Measurements from ENCODE around the gene TRMT10A.
"Not testable (repeated sequence)": the region's sequence is repeated elsewhere in the genome, so short reads cannot be mapped to it uniquely, and the experiment has no call there.

The TRMT10A gene

DNA sequence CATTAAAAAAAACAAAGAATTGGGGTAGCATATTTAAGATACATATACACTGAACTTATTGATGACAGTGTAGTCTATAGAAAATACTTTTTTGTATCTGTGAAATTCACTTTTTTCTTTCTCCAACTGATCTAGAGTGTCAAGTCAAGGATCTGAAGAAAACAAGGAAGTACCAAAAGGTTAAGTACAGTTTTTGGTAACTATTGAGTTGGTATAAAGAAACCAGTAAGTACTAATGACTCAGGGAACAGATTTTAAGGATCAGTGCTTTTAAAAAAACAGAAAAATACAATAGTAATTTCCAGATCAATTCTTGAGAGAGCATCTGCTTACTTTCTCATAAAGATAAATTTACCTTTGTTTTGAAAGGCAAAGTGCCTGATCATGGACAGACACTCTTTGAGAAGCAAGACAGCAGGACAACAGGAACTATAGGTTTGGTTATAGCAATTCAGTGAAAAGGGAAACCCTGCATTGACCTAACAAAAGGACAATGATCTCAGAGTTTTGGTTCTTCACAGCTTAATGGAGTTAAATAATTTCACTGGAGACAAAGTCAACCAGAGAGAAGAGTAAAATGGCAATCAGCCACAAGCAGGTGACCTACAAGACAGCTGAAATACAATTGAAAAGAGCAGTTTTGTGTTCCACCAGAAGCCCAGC lies 23.4 kb downstream of the TRMT10A start:
- no peak for DNase-seq

DNA sequence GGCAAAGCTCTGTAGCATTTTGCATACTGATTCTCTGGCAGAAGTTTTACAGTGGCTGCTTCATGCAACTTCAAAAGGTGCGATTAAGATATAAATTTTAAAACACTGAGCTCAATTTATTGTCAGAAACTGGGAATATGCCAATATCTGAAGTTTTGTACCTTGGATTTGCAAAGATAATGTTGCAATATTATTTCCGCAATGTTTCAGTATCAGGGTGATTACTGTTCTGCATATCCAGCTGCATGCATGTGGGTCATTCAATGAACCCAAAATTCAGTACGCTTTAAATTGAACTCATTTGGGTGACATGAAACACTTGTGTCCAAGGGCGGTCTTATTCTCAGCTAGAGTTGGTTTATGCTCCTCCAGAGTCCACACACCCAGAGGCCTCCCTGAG lies 26.2 kb downstream of the TRMT10A start:
- no peak for DNase-seq

DNA sequence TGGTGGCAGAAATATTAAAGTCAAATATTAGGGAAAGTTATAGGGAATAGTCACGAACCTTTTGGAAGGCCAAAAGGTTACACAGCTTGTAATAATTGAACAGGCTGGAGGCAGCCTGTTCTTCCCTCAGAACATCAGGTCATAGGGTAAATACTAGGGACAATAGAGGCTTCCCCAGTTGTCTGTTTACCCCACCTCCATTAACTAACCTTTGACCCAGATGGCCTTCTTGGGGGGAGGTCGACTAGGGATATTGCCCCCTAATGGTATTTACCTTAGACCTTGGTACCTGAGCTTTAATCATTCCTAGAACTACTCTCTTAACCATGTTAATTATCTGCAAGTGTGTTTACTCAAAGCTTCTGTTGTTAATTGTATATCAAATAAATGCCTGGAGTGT lies 27.0 kb downstream of the TRMT10A start:
- no peak for DNase-seq

DNA sequence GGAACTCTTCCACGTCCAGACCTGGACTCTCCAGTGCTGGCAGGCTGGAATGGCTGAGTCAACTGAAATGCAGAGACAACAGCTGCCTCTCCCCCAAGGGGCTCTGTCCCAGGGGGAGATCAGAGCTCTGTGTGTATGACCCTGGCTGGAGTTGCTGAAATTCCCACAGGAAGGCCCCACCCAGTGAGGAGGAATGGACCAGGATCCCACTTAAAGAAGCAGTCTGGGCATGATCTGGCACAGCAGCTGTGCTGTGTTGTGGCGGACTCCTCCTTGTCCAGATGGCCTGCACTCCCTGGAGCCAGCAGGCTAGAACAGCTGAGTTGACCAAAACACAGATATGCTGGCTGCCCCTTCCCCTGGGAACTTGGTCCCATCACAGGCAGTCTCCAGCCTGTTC lies 27.6 kb downstream of the TRMT10A start:
- no peak for DNase-seq

DNA sequence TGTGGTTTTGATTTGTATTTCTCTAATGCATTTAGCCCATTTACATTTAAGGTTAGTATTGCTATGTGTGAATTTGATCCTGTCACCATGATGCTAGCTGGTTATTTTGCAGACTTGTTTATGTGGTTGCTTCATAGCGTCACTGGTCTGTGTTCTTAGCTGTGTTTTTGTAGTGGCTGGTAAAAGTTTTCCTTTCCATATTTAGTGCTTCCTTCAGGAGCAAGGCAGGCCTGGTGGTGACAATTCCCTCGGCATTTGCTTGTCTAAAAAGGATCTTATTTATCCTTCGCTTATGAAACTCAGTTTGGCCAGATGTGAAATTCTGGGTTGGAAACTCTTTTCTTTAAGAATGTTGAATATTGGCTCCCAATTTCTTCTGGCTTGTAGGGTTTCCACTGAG lies 29.1 kb downstream of the TRMT10A start:
- not testable (repeated sequence) for DNase-seq

DNA sequence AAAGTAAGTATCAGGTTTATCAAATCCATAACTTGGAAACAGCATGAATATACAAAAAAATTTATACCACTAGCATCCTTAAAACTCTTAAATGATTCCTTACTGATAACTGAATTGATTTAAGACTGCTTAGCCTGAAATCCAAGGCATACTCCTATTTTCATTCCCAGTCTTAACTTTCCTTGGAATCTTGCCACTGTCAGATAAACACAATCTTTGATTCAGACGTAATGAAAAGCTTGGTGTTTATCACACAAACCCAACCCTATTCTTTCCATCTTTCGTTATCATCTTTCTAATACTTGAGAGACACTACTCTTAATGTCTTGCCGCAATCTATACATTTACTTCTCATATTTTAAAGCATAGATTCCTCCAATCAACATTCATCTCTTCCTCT lies 33.9 kb downstream of the TRMT10A start:
- DNase-seq = no peak

DNA sequence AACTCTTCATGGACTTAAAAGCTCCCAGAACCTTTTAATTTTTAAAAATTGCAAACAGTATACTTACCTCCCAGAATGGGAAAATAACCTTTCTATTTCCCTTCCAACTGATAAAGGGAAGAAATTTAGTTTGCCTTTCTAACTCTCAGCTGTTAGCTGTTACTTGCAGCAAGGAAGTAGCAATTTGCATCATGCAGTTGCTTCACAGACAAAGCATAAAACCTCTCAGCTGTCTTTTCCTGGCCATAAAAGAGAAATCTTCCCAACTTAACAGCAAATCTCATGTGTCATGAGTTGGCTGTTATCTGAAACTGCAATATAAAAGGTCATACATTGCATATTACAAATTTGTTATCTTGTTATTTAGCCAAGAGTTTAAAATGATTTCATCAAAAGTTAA lies 34.6 kb downstream of the TRMT10A start:
- peak; percentile 7 for DNase-seq

DNA sequence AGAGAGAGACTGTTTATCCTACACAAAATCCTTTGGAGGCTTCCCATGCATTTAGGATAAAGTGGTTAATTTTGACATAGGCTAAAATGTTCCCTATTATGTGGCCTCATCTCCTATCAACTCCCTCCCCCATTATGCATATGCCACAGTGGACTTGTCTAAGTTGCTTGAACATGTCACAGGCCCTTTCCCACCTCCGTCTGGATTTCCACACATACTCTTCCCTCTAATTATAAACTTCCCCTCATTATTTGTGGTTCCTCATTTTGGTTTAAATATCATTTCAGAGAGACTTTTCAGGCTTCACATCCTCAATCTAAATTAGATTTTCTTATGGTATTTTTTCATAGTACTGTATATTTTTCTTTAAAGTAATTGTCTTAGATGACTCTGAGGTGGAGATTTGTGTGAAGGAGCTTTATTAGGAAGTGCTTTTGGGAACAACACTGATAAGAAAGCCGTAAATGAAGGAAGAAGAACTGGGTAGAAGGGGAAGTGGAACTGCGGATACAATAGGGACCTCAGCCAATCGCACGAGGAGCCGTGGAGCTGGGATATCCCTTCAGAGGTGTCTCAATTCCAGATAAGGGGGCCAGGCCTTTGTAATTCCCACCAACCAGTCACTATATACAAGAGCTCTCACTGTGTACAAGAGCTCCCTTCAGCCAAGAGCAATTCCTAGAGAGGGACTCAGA lies 45.1 kb downstream of the TRMT10A start:
- peak; percentile 54 for DNase-seq

DNA sequence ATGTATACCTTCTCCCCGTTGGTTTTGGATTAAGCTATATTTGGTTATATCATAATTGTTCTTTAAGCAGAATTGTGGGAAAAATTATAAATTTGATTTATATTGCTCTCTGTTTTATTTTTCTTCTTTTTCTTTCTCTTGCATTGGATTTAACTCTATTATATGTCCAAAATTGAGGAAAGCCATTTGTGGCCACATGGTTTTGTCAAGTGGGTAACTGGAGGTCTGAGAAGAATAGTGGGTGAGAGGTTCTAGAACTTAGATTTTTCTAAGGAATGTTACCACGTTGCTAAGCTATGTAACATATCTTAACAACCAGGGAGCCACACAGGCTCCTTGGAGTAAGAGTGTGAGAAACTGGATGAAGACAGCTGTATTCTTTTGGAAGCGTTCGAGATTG lies 53.1 kb downstream of the TRMT10A start, which contains the start of gene C4orf17:
Gene C4orf17 (plus strand): TSS at position 301 of the 400 bp plus-strand sequence. CDS start 2,061 bp downstream, outside the sequence.
- no peak for DNase-seq

DNA sequence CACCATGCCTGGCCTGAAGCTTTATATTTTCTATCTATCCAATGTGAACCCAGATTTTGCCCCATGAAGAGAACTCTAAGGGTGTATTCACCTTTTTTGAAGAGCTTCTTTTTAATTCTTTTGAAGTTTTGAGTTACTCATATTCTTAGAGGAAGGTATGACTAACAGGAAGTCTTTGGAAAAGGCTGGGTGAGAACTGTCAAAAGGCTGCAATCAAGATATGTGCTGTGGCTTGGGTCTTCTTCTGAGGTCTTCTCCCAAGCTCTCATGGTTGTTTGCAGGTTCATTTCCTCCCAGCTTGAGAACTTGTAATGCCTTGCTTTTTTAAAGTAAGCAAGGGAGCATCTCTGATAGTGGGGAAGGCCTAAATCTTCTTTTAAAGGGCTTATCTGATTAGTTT lies 56.1 kb downstream of the TRMT10A start:
- no peak for DNase-seq

DNA sequence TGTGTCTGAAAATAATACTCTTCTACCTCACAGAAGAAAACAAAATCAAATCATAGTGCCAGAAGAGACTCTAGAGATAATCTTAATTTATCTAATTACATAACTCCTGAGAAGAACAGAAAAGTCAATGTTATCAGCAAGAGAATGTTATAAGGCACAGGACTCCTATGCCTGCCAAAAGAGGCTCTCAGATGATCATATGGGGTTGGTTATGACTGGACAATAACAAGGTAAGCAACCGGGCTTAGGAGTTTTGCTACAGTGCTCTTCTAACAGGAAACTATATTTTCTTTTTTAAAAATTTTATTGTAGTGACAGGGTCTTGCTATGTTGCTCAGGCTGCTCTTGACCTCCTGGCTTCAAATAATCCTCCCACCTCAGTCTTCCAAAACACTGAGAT lies 56.5 kb downstream of the TRMT10A start:
- DNase-seq = no peak

DNA sequence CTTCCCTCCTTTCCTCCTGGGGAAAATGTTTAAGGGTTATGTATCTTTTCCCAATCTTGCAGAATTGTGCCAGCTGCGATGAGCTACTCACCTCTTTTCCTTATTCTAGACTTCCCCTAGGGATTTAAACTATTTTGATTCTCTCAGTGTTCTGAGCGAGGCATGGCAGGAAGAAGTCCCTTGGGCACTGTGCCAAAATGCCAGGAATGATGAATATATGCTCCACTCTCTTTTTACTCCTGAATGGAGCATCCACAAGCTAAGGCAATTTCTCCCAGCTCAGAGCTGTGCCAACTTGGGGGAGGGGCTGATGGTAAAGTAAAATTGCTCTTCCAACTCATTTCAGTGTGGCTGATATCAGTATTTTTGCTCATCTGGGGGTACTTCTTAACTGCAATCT lies 57.1 kb downstream of the TRMT10A start:
- no peak for DNase-seq

DNA sequence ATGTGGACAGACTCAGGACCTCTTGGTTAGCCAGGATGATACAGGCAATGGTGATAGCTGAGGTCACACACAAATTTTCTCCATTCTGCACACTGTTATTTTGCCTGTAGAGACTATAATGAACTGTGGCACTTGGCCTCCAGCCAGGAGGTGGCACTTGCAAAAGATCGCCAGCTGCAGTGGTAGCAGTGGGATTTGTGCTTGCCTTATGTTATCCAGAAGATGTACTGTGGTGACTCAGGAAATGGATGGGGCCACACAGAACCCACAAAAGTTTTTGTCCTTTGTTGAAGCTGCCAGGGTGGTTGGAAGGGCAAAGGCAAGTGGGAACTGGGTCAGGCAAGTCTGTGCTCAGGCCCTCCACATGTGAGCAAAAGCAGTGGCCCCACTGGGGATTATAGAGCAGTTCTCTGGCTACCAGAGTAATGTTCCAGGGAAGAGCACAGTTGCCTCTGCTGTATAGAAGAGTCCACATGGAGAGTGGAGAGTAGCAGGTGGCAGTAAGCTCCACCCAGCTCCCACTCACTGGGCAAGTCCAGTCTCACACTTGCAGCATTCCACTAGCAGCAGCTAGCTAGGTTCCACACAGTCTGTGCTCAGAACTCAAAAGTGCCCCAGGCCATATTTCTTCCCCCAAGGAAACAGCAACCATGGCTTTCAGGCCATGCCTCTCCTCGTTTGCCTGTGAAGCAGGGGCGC lies 58.9 kb downstream of the TRMT10A start:
- DNase-seq = no peak
